Measurements from ENCODE around the gene FHOD3. TPM values are rescaled to one million over a fixed set of nuclear protein-coding genes. Genes with fewer than 3 reads are reported as not detected.

FHOD3 gene
- total RNA-seq, 1 donor from 2014 or later = 16.3 TPM

GRCh38 chr18:36697905-36698304 is 400.4 kb downstream of the FHOD3 start:
- Mint-ChIP-seq H3K4me3 (no peak overlapping the region), H3K4me1 (peaks cover 18% of the 10 kb centered on the region), H3K9me3 (no peaks in the 10 kb centered on the region), H3K27ac (no peak overlapping the region), H3K27me3 (ENCODE audit: low read depth) (peaks cover 1% of the 10 kb centered on the region), H3K36me3 (no peaks in the 10 kb centered on the region)
- no peak for TF ChIP-seq CTCF (IDR thresholded peaks at IDR 0.05; ENCODE audit: unreplicated experiment)
- DNase-seq (ENCODE audit: low spot score in 2 of 2, unreplicated experiment in 2 of 2) = no peak

GRCh38 chr18:36700955-36701354 is 403.4 kb downstream of the FHOD3 start:
- DNase-seq (ENCODE audit: low spot score in 2 of 2, unreplicated experiment in 2 of 2) = no peak
- H3K4me3 Mint-ChIP-seq = no peak overlapping the region
- H3K36me3 Mint-ChIP-seq = no peaks in the 10 kb centered on the region
- peaks cover 11% of the 10 kb centered on the region for H3K4me1 Mint-ChIP-seq
- peaks cover 2% of the 10 kb centered on the region for H3K27me3 Mint-ChIP-seq (ENCODE audit: low read depth)
- no peaks in the 10 kb centered on the region for H3K9me3 Mint-ChIP-seq
- TF ChIP-seq CTCF (IDR thresholded peaks at IDR 0.05; ENCODE audit: unreplicated experiment) = no peak
- no peak overlapping the region for H3K27ac Mint-ChIP-seq

GRCh38 chr18:36702401-36703013 is 405.0 kb downstream of the FHOD3 start:
- no peaks in the 10 kb centered on the region for H3K36me3 Mint-ChIP-seq
- TF ChIP-seq CTCF (IDR thresholded peaks at IDR 0.05; ENCODE audit: unreplicated experiment) = no peak
- H3K27me3 Mint-ChIP-seq (ENCODE audit: low read depth) = peaks cover 2% of the 10 kb centered on the region
- H3K4me3 Mint-ChIP-seq = no peak overlapping the region
- DNase-seq (ENCODE audit: low spot score in 2 of 2, unreplicated experiment in 2 of 2) = no peak
- H3K9me3 Mint-ChIP-seq = no peaks in the 10 kb centered on the region
- H3K27ac Mint-ChIP-seq = no peak overlapping the region
- H3K4me1 Mint-ChIP-seq = peaks cover 21% of the 10 kb centered on the region

- H3K27ac Mint-ChIP-seq = no peak overlapping the region
- H3K4me3 Mint-ChIP-seq = no peak overlapping the region
- DNase-seq (ENCODE audit: low spot score in 2 of 2, unreplicated experiment in 2 of 2) = no peak
- no peak for TF ChIP-seq CTCF (IDR thresholded peaks at IDR 0.05; ENCODE audit: unreplicated experiment)
- peaks cover 2% of the 10 kb centered on the region for H3K27me3 Mint-ChIP-seq (ENCODE audit: low read depth)
- peaks cover 21% of the 10 kb centered on the region for H3K4me1 Mint-ChIP-seq
- H3K9me3 Mint-ChIP-seq = no peaks in the 10 kb centered on the region
- H3K36me3 Mint-ChIP-seq = no peaks in the 10 kb centered on the region
Measured at GRCh38 chr18:36704156-36704555, 406.6 kb downstream of the FHOD3 start.

- H3K4me3 Mint-ChIP-seq = no peak overlapping the region
- TF ChIP-seq CTCF (IDR thresholded peaks at IDR 0.05; ENCODE audit: unreplicated experiment) = no peak
- no peaks in the 10 kb centered on the region for H3K9me3 Mint-ChIP-seq
- peaks cover 2% of the 10 kb centered on the region for H3K27me3 Mint-ChIP-seq (ENCODE audit: low read depth)
- H3K4me1 Mint-ChIP-seq = peaks cover 22% of the 10 kb centered on the region
- no peak for DNase-seq (ENCODE audit: low spot score in 2 of 2, unreplicated experiment in 2 of 2)
- H3K36me3 Mint-ChIP-seq = no peaks in the 10 kb centered on the region
- peak overlapping the region; percentile 17 for H3K27ac Mint-ChIP-seq
Measured at GRCh38 chr18:36706134-36706881, 408.8 kb downstream of the FHOD3 start.
